ENCODE data around the gene KCNH4. TPM values are rescaled to one million over a fixed set of nuclear protein-coding genes. Genes with fewer than 3 reads are reported as not detected.
A peak's percentile ranks its signal among the peaks of the same experiment; 100 is the strongest.

Gene KCNH4
- total and polyA plus RNA-seq, 9 of the 15 experiments (the other 6 are each of a cell fraction or from before 2014, with no cell fraction given) = 0.10 to 1.8 (median 0.50) TPM

DNA sequence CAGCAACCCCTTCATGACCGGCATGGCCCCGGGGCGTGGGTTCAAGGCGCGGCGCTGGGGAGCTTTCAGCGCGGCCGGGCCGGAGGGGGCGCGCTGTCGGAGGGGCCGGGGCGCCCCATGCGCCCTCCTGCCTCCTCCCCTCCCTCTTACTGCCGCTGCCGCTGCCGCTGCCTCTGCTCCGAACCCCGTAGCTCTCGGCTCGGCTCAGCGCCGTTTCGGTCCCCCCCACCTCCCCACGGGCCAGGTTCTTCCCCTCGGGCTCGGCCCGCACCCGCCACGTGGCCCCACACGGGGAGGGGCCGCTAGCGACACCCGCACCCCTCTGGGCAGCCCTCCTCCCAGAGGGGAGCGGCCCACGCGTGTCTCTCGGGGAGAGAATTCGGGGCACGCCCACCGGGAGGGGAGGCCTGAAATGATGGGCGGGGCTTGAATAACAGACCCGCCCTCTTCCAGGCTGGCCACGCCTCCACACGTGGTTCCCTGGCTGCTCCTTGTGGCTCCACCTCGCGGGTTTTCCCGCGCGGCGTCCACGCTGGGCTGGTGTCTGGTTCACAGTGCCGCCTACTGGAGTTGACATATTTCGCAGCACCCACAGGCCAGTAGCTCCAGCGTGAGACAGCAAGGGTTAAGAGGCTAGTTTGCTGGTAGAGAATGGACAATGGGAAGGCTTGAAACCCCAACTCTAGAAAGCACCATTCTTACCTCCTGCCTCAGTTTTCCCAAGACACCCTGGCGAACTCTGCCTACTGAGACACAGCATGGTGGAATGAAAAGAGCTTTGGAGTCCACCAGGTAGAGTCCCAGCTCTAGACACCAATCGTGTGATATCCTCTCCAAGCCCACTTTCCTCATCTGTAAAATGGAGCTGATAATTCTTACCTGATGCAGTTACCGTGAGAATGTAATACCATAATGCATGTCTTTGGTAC lies at the start of gene KCNH4 (continued):
- TF ChIP-seq, protein P1, sequence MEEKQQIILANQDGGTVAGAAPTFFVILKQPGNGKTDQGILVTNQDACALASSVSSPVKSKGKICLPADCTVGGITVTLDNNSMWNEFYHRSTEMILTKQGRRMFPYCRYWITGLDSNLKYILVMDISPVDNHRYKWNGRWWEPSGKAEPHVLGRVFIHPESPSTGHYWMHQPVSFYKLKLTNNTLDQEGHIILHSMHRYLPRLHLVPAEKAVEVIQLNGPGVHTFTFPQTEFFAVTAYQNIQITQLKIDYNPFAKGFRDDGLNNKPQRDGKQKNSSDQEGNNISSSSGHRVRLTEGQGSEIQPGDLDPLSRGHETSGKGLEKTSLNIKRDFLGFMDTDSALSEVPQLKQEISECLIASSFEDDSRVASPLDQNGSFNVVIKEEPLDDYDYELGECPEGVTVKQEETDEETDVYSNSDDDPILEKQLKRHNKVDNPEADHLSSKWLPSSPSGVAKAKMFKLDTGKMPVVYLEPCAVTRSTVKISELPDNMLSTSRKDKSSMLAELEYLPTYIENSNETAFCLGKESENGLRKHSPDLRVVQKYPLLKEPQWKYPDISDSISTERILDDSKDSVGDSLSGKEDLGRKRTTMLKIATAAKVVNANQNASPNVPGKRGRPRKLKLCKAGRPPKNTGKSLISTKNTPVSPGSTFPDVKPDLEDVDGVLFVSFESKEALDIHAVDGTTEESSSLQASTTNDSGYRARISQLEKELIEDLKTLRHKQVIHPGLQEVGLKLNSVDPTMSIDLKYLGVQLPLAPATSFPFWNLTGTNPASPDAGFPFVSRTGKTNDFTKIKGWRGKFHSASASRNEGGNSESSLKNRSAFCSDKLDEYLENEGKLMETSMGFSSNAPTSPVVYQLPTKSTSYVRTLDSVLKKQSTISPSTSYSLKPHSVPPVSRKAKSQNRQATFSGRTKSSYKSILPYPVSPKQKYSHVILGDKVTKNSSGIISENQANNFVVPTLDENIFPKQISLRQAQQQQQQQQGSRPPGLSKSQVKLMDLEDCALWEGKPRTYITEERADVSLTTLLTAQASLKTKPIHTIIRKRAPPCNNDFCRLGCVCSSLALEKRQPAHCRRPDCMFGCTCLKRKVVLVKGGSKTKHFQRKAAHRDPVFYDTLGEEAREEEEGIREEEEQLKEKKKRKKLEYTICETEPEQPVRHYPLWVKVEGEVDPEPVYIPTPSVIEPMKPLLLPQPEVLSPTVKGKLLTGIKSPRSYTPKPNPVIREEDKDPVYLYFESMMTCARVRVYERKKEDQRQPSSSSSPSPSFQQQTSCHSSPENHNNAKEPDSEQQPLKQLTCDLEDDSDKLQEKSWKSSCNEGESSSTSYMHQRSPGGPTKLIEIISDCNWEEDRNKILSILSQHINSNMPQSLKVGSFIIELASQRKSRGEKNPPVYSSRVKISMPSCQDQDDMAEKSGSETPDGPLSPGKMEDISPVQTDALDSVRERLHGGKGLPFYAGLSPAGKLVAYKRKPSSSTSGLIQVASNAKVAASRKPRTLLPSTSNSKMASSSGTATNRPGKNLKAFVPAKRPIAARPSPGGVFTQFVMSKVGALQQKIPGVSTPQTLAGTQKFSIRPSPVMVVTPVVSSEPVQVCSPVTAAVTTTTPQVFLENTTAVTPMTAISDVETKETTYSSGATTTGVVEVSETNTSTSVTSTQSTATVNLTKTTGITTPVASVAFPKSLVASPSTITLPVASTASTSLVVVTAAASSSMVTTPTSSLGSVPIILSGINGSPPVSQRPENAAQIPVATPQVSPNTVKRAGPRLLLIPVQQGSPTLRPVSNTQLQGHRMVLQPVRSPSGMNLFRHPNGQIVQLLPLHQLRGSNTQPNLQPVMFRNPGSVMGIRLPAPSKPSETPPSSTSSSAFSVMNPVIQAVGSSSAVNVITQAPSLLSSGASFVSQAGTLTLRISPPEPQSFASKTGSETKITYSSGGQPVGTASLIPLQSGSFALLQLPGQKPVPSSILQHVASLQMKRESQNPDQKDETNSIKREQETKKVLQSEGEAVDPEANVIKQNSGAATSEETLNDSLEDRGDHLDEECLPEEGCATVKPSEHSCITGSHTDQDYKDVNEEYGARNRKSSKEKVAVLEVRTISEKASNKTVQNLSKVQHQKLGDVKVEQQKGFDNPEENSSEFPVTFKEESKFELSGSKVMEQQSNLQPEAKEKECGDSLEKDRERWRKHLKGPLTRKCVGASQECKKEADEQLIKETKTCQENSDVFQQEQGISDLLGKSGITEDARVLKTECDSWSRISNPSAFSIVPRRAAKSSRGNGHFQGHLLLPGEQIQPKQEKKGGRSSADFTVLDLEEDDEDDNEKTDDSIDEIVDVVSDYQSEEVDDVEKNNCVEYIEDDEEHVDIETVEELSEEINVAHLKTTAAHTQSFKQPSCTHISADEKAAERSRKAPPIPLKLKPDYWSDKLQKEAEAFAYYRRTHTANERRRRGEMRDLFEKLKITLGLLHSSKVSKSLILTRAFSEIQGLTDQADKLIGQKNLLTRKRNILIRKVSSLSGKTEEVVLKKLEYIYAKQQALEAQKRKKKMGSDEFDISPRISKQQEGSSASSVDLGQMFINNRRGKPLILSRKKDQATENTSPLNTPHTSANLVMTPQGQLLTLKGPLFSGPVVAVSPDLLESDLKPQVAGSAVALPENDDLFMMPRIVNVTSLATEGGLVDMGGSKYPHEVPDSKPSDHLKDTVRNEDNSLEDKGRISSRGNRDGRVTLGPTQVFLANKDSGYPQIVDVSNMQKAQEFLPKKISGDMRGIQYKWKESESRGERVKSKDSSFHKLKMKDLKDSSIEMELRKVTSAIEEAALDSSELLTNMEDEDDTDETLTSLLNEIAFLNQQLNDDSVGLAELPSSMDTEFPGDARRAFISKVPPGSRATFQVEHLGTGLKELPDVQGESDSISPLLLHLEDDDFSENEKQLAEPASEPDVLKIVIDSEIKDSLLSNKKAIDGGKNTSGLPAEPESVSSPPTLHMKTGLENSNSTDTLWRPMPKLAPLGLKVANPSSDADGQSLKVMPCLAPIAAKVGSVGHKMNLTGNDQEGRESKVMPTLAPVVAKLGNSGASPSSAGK (IDR thresholded peaks at IDR 0.05) = peak; percentile 96
- TF ChIP-seq TAF1 (IDR thresholded peaks at IDR 0.05; ENCODE audit: control insufficient read depth, extremely low read depth, insufficient read depth, low read length, severe bottlenecking) (no peak), MTA1 (IDR thresholded peaks at IDR 0.05; ENCODE audit: borderline replicate concordance) (peak; percentile 74), PHF8 (IDR thresholded peaks at IDR 0.05; ENCODE audit: borderline replicate concordance, low read length) (peak; percentile 12; the same call in 1 of the 2 replicates), EP300 (IDR thresholded peaks at IDR 0.05; ENCODE audit: low read length) (no peak), MAZ (CRISPR knock-in tag; conservative IDR thresholded peaks at IDR 0.05 in 1 of 2, IDR thresholded peaks at IDR 0.05 in 1 of 2) (peak; percentile 62 to 87; a peak in 3 of 4 replicates), ZZZ3 (IDR thresholded peaks at IDR 0.05) (no peak), ETS2 (tag; IDR thresholded peaks at IDR 0.05; ENCODE audit: borderline replicate concordance, poor library complexity, severe bottlenecking) (no peak), E2F3 (CRISPR knock-in tag; IDR thresholded peaks at IDR 0.05) (peak; percentile 99), ZNF124 (CRISPR knock-in tag; IDR thresholded peaks at IDR 0.05) (no peak)
- TF ChIP-seq, protein P2, sequence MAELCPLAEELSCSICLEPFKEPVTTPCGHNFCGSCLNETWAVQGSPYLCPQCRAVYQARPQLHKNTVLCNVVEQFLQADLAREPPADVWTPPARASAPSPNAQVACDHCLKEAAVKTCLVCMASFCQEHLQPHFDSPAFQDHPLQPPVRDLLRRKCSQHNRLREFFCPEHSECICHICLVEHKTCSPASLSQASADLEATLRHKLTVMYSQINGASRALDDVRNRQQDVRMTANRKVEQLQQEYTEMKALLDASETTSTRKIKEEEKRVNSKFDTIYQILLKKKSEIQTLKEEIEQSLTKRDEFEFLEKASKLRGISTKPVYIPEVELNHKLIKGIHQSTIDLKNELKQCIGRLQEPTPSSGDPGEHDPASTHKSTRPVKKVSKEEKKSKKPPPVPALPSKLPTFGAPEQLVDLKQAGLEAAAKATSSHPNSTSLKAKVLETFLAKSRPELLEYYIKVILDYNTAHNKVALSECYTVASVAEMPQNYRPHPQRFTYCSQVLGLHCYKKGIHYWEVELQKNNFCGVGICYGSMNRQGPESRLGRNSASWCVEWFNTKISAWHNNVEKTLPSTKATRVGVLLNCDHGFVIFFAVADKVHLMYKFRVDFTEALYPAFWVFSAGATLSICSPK (IDR thresholded peaks at IDR 0.05; ENCODE audit: borderline replicate concordance) = no peak
- TF ChIP-seq, protein P3, sequence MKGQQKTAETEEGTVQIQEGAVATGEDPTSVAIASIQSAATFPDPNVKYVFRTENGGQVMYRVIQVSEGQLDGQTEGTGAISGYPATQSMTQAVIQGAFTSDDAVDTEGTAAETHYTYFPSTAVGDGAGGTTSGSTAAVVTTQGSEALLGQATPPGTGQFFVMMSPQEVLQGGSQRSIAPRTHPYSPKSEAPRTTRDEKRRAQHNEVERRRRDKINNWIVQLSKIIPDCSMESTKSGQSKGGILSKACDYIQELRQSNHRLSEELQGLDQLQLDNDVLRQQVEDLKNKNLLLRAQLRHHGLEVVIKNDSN (CRISPR knock-in tag; IDR thresholded peaks at IDR 0.05) = peak; percentile 94

Measured in K562 (cell line).